ENCODE data around the gene GNG2. TPM values are rescaled to one million over a fixed set of nuclear protein-coding genes. Genes with fewer than 3 reads are reported as not detected.

GNG2 gene
- total and polyA plus RNA-seq, 10 of the 15 experiments (the other 5 are each of a cell fraction or from before 2014, with no cell fraction given), result 31.6 to 114 (median 66.4) TPM

DNA sequence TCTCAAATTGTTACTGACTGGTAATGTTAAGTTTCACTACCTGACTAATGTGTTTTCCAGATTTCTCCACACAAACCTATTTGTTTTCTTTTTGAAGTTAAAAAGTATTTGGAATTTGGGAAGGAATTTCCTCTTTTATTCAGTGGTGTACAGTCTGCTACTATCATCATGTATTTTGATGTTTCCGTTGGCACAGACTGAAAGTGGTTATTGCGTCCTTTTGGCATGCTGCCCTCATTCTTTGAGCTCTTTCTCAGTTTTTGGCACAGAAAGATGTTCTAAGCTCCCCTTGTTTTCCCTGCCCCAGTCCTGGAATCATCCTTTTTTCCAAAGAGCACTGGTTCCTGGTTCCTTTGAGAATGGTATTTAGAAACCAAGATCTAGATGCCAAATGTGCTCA lies 97.5 kb downstream of the GNG2 start (continued):
- TF ChIP-seq, protein P1, sequence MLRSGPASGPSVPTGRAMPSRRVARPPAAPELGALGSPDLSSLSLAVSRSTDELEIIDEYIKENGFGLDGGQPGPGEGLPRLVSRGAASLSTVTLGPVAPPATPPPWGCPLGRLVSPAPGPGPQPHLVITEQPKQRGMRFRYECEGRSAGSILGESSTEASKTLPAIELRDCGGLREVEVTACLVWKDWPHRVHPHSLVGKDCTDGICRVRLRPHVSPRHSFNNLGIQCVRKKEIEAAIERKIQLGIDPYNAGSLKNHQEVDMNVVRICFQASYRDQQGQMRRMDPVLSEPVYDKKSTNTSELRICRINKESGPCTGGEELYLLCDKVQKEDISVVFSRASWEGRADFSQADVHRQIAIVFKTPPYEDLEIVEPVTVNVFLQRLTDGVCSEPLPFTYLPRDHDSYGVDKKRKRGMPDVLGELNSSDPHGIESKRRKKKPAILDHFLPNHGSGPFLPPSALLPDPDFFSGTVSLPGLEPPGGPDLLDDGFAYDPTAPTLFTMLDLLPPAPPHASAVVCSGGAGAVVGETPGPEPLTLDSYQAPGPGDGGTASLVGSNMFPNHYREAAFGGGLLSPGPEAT (IDR thresholded peaks at IDR 0.05; ENCODE audit: low read depth), result no peak
- TF ChIP-seq POLR2AphosphoS2 (IDR thresholded peaks at IDR 0.05; ENCODE audit: low read depth, low read length) (no peak), PAX5 (IDR thresholded peaks at IDR 0.05; ENCODE audit: borderline replicate concordance, low read depth, low read length) (no peak)

- ChIA-PET SMC1A (ENCODE audit: uncharacterized antibody, unreplicated experiment) (no interaction called here), POLR2A (no interaction called here), CTCF (interaction anchor here (2.0 kb wide), 1 partner anchor 19 kb away, joined by 11 read pairs; no protein-coding TSS in a partner anchor), RAD21 (ENCODE audit: unreplicated experiment) (no interaction called here)
- Histone ChIP-seq H3K27ac (ENCODE audit: control insufficient read depth, insufficient read depth) (no peak overlapping the region), H3K9me3 (replicated peaks; ENCODE audit: control insufficient read depth, insufficient read depth, low read length) (no peaks in the 10 kb centered on the region; the same call in 2 of the 3 replicates), H3K9ac (ENCODE audit: control insufficient read depth, insufficient read depth, low read length) (no peak overlapping the region), H2AFZ (ENCODE audit: control insufficient read depth, low read depth, low read length) (no peak overlapping the region), H3K4me3 (no peak overlapping the region), H3K36me3 (ENCODE audit: control insufficient read depth in 2 of 2, insufficient read depth in 2 of 2, low read length in 1 of 2) (peaks cover 0 to 3% of the 10 kb centered on the region in 2 experiments; a peak in 1 of 4 replicates), H3K4me1 (ENCODE audit: control insufficient read depth, insufficient read depth, low read length) (no peaks in the 10 kb centered on the region), H4K20me1 (ENCODE audit: control insufficient read depth, insufficient read depth) (no peaks in the 10 kb centered on the region), H3K27me3 (replicated peaks in 1 of 2; ENCODE audit: control insufficient read depth in 2 of 2, insufficient read depth in 2 of 2, low read length in 1 of 2) (no peaks in the 10 kb centered on the region), H3K4me2 (ENCODE audit: control insufficient read depth, insufficient read depth) (no peak overlapping the region), H3K79me2 (ENCODE audit: control insufficient read depth, insufficient read depth, low read length) (no peaks in the 10 kb centered on the region)
- 96% methylated on average over 1 of the region's 1 CpG for WGBS (ENCODE audit: insufficient coverage, insufficient replicate concordance, low lambda C conversion rate, missing lambda C conversion rate)
- BruUV-seq (replicated peaks), result no TSS peak
- no peak for ATAC-seq
- DNase-seq (ENCODE audit: low read depth, low spot score), result no peak
- in situ Hi-C loops (cut with MboI) (no loop called here), intact Hi-C loops (cut with micrococcal nuclease; ENCODE audit: unreplicated experiment) (no loop called here)
- FAIRE-seq, result no peak
- TF ChIP-seq SUPT20H (IDR thresholded peaks at IDR 0.05; ENCODE audit: borderline replicate concordance, control insufficient read depth, low read depth, low read length), result no peak
- TF ChIP-seq ZNF622 (IDR thresholded peaks at IDR 0.05), result no peak
- TF ChIP-seq, protein P1 (IDR thresholded peaks at IDR 0.05; ENCODE audit: low read depth), result no peak
- TF ChIP-seq, protein P2, sequence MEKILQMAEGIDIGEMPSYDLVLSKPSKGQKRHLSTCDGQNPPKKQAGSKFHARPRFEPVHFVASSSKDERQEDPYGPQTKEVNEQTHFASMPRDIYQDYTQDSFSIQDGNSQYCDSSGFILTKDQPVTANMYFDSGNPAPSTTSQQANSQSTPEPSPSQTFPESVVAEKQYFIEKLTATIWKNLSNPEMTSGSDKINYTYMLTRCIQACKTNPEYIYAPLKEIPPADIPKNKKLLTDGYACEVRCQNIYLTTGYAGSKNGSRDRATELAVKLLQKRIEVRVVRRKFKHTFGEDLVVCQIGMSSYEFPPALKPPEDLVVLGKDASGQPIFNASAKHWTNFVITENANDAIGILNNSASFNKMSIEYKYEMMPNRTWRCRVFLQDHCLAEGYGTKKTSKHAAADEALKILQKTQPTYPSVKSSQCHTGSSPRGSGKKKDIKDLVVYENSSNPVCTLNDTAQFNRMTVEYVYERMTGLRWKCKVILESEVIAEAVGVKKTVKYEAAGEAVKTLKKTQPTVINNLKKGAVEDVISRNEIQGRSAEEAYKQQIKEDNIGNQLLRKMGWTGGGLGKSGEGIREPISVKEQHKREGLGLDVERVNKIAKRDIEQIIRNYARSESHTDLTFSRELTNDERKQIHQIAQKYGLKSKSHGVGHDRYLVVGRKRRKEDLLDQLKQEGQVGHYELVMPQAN (conservative IDR thresholded peaks at IDR 0.05), result no peak
- TF ChIP-seq SPI1 (IDR thresholded peaks at IDR 0.05; ENCODE audit: borderline replicate concordance, insufficient read depth, low read depth, low read length), result no peak
- TF ChIP-seq CHD2 (IDR thresholded peaks at IDR 0.05; ENCODE audit: borderline replicate concordance, low read depth, low read length), result no peak
- TF ChIP-seq ESRRA (IDR thresholded peaks at IDR 0.05; ENCODE audit: low read length), result no peak
- no peak for TF ChIP-seq KDM1A (IDR thresholded peaks at IDR 0.05; ENCODE audit: borderline replicate concordance)
- TF ChIP-seq MEF2B (IDR thresholded peaks at IDR 0.05; ENCODE audit: partially characterized antibody, poor library complexity, severe bottlenecking), result no peak
- TF ChIP-seq RBBP5 (conservative IDR thresholded peaks at IDR 0.05), result no peak
- TF ChIP-seq ZNF24 (IDR thresholded peaks at IDR 0.05), result no peak
- TF ChIP-seq NRF1 (conservative IDR thresholded peaks at IDR 0.05; ENCODE audit: low read depth, low read length), result no peak
Measured at GRCh38 chr14:51959928-51960327, 99.5 kb downstream of the GNG2 start.
